ENCODE measurements around the gene NPY4R2. TPM values are rescaled to one million over a fixed set of nuclear protein-coding genes. Genes with fewer than 3 reads are reported as not detected.
"Not testable (repeated sequence)": the region's sequence is repeated elsewhere in the genome, so short reads cannot be mapped to it uniquely, and the experiment has no call there.

The NPY4R2 gene
- total and polyA plus RNA-seq, 9 of the 15 experiments (the other 6 are each of a cell fraction or from before 2014, with no cell fraction given), result not detected

GRCh38 chr10:47894571-47894970, 23.9 kb upstream of the NPY4R2 start:
- POLR2A ChIA-PET; CTCF ChIA-PET (ENCODE audit: low intra/inter-chr PET ratio); H3K36me3 ChIP-seq (ENCODE audit: control insufficient read depth, insufficient read depth, low read length); DNase-seq (ENCODE audit: extremely low read depth in 1 of 4, low spot score in 3 of 4); H4K20me1 ChIP-seq (replicated peaks; ENCODE audit: control insufficient read depth, insufficient read depth, low read length); H3K27me3 ChIP-seq (ENCODE audit: control insufficient read depth in 2 of 2, insufficient read depth in 2 of 2, low read length in 2 of 2); H3K9me3 ChIP-seq (replicated peaks; ENCODE audit: control insufficient read depth, insufficient read depth, low read depth, low read length); H3K4me2 ChIP-seq (ENCODE audit: insufficient read depth, low read length); H3K9me1 ChIP-seq (ENCODE audit: control insufficient read depth, insufficient read depth, low read length); BruUV-seq (replicated peaks); H2AFZ ChIP-seq (ENCODE audit: low read depth, low read length); H3K4me1 ChIP-seq (replicated peaks in 1 of 2; ENCODE audit: control insufficient read depth in 2 of 2, insufficient read depth in 2 of 2, low read length in 2 of 2); H3K27ac ChIP-seq (ENCODE audit: extremely low read depth, low read depth, low read length); H3K4me3 ChIP-seq; FAIRE-seq; intact Hi-C loops (cut with micrococcal nuclease); ATAC-seq; H3K9ac ChIP-seq (ENCODE audit: insufficient read depth in 1 of 2, low read depth in 2 of 2, low read length in 2 of 2); H3K79me2 ChIP-seq (ENCODE audit: control insufficient read depth, insufficient read depth, low read length): not testable (repeated sequence)
- in situ Hi-C loops (cut with MboI), result loop anchor here (25.0 kb wide), 1 partner anchor 1607 kb away; the partner anchor contains the start of gene ANTXRL
- TF ChIP-seq, protein P1, sequence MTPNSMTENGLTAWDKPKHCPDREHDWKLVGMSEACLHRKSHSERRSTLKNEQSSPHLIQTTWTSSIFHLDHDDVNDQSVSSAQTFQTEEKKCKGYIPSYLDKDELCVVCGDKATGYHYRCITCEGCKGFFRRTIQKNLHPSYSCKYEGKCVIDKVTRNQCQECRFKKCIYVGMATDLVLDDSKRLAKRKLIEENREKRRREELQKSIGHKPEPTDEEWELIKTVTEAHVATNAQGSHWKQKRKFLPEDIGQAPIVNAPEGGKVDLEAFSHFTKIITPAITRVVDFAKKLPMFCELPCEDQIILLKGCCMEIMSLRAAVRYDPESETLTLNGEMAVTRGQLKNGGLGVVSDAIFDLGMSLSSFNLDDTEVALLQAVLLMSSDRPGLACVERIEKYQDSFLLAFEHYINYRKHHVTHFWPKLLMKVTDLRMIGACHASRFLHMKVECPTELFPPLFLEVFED (CRISPR knock-in tag; conservative IDR thresholded peaks at IDR 0.05), result peak; percentile 78; the same call in 1 of the 2 replicates
- TF ChIP-seq OTX1 (CRISPR knock-in tag; IDR thresholded peaks at IDR 0.05) (0 out of 2 replicates have a peak, but pooled peaks have one; percentile 18), HBP1 (CRISPR knock-in tag; IDR thresholded peaks at IDR 0.05) (peak; percentile 89), ELF4 (CRISPR knock-in tag; IDR thresholded peaks at IDR 0.05) (peak; percentile 96), FOXK2 (conservative IDR thresholded peaks at IDR 0.05 in 1 of 2, IDR thresholded peaks at IDR 0.05 in 1 of 2; ENCODE audit: low read depth in 2 of 2) (0 out of 4 replicates have a peak, but pooled peaks of 1 of the 2 experiments have one; percentile 20), HDAC1 (IDR thresholded peaks at IDR 0.05) (peak in 1 of 2 experiments; percentile 49; a peak in 1 of 4 replicates), ARHGAP35 (IDR thresholded peaks at IDR 0.05; ENCODE audit: partially characterized antibody) (peak; percentile 35), LARP7 (IDR thresholded peaks at IDR 0.05) (peak; percentile 86; the same call in 1 of the 2 replicates), NCOA4 (IDR thresholded peaks at IDR 0.05; ENCODE audit: partially characterized antibody) (peak; percentile 64), MLLT1 (IDR thresholded peaks at IDR 0.05) (peak in 1 of 2 experiments; percentile 46; a peak in 1 of 4 replicates), TSC22D4 (tag; IDR thresholded peaks at IDR 0.05) (peak; percentile 77; the same call in 1 of the 2 replicates)
- TF ChIP-seq, protein P2, sequence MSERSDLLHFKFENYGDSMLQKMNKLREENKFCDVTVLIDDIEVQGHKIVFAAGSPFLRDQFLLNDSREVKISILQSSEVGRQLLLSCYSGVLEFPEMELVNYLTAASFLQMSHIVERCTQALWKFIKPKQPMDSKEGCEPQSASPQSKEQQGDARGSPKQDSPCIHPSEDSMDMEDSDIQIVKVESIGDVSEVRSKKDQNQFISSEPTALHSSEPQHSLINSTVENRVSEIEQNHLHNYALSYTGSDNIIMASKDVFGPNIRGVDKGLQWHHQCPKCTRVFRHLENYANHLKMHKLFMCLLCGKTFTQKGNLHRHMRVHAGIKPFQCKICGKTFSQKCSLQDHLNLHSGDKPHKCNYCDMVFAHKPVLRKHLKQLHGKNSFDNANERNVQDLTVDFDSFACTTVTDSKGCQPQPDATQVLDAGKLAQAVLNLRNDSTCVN (CRISPR knock-in tag; IDR thresholded peaks at IDR 0.05), result 0 out of 2 replicates have a peak, but pooled peaks have one; percentile 75
- WGBS (ENCODE audit: insufficient coverage, low coverage, missing lambda C conversion rate), result 0% methylated on average over 2 of the region's 2 CpGs
